ENCODE data around the gene ODR4.

- TF ChIP-seq, protein P1, sequence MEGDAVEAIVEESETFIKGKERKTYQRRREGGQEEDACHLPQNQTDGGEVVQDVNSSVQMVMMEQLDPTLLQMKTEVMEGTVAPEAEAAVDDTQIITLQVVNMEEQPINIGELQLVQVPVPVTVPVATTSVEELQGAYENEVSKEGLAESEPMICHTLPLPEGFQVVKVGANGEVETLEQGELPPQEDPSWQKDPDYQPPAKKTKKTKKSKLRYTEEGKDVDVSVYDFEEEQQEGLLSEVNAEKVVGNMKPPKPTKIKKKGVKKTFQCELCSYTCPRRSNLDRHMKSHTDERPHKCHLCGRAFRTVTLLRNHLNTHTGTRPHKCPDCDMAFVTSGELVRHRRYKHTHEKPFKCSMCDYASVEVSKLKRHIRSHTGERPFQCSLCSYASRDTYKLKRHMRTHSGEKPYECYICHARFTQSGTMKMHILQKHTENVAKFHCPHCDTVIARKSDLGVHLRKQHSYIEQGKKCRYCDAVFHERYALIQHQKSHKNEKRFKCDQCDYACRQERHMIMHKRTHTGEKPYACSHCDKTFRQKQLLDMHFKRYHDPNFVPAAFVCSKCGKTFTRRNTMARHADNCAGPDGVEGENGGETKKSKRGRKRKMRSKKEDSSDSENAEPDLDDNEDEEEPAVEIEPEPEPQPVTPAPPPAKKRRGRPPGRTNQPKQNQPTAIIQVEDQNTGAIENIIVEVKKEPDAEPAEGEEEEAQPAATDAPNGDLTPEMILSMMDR (IDR thresholded peaks at IDR 0.05) = peak; percentile 38 to 49
- TF ChIP-seq POLR2A (IDR thresholded peaks at IDR 0.05) = no peak
- no peak for TF ChIP-seq EP300 (IDR thresholded peaks at IDR 0.05)
- no peak for TF ChIP-seq POLR2AphosphoS5 (IDR thresholded peaks at IDR 0.05)
Measured at GRCh38 chr1:186404454-186405051, 28.9 kb downstream of the ODR4 start.

All from suprapubic skin (tissue), 4 donors.